MCF 10A (cell line): ENCODE measurements around the gene RAB39B. TPM values are rescaled to one million over a fixed set of nuclear protein-coding genes. Genes with fewer than 3 reads are reported as not detected.

Experiments used
- BruUV-seq: library from RNA; stranded (reverse); fragments of 400-500 nt; replicated peaks from 2 replicates; lab custom pipeline; 2021; lab: Mats Ljungman, UMichigan
- CTCF ChIA-PET: fragments of 300-600 bp; sonication (Branson Sonifier 250); formaldehyde crosslinking; extraction: SDS; loops from one replicate; lab custom pipeline; 2021; ENCODE audit warnings: antibody characterized with exemption, inconsistent platforms; lab: Yijun Ruan, JAX
- POLR2A ChIA-PET: fragments of 300-600, 350-650 bp; sonication (Branson Sonifier 250); formaldehyde crosslinking; extraction: SDS; loops from one replicate; lab custom pipeline; 2020; ENCODE audit warnings: antibody characterized with exemption, inconsistent platforms; lab: Yijun Ruan, JAX
- DNase-seq: peaks from one replicate; pipeline ENCODE4 v3.0.0-alpha.2; 2018; ENCODE audit not compliant: unreplicated experiment
- H3K27ac Mint-ChIP-seq: one replicate; pipeline ENCODE4 v1.8.0; 2022; ENCODE audit warnings: mild to moderate bottlenecking, low read depth, mixed read lengths; ENCODE audit not compliant: unreplicated experiment
- H3K27me3 Mint-ChIP-seq: one replicate; pipeline ENCODE4 v1.8.0; 2022; ENCODE audit warnings: mixed read lengths; ENCODE audit not compliant: insufficient read depth, unreplicated experiment
- H3K36me3 Mint-ChIP-seq: one replicate; pipeline ENCODE4 v1.8.0; 2022; ENCODE audit warnings: mild to moderate bottlenecking, moderate library complexity, mixed read lengths; ENCODE audit not compliant: insufficient read depth, unreplicated experiment
- H3K4me1 Mint-ChIP-seq: one replicate; pipeline ENCODE4 v1.8.0; 2022; ENCODE audit warnings: mixed read lengths; ENCODE audit not compliant: insufficient read depth, unreplicated experiment
- H3K4me3 Mint-ChIP-seq: one replicate; pipeline ENCODE4 v1.8.0; 2022; ENCODE audit warnings: mild to moderate bottlenecking, moderate library complexity, mixed read lengths; ENCODE audit not compliant: unreplicated experiment
- H3K9me3 Mint-ChIP-seq: one replicate; pipeline ENCODE4 v1.8.0; 2022; ENCODE audit warnings: mixed read lengths; ENCODE audit not compliant: unreplicated experiment
- intact Hi-C: fragments of 100-400 bp; cut with micrococcal nuclease; formaldehyde crosslinking; loops from 2 replicates; pipeline ENCODE4 v1.14.1; 2022
- total RNA-seq: library from RNA; stranded (reverse); gene quantifications from 2 replicates; pipeline ENCODE4 v1.2.3, GENCODE V29; 2022
- TF ChIP-seq, protein P1 (sequence below): fragments of 200-600 bp; IDR thresholded peaks from one replicate; pipeline ENCODE4 v1.8.0; 2022; ENCODE audit warnings: antibody characterized with exemption, mild to moderate bottlenecking; ENCODE audit not compliant: unreplicated experiment

The RAB39B gene
- total RNA-seq, 1 experiment from 2014 or later = 5.0 TPM

DNA sequence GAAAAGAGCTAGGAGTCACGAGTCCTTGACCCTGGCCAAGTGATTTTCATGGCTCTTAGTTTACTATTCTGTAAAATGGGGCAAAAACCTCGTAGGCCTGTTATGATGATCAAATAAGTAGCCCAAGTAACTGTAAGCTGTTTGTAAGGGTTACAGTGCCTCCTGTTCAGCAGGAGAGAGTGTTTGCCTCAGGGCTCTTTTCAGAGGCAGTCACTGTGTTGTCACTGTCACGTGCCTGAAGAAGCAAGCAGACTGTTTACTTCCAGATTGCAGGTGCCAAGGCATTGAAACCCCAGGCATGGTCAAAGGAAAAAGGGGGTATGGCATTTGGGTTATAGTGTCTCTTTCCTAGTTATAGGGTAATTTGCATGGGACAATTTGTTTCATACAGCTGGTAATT is 4.5 kb downstream of the RAB39B start:
- DNase-seq = no peak
- Mint-ChIP-seq H3K36me3 (peaks cover 7% of the 10 kb centered on the region), H3K27ac (no peak overlapping the region), H3K4me3 (no peak overlapping the region), H3K4me1 (no peaks in the 10 kb centered on the region), H3K27me3 (no peaks in the 10 kb centered on the region), H3K9me3 (peaks cover 14% of the 10 kb centered on the region)
- intact Hi-C loops = loop anchor here (5.0 kb wide), 1 partner anchor 42 kb away; the partner anchor contains the start of gene VBP1
- no TSS peak for BruUV-seq
- POLR2A ChIA-PET = no interaction called here
- CTCF ChIA-PET = interaction anchor here (0.6 kb wide), 2 partner anchors 177 to 179 kb away, joined by 3 read pairs; no protein-coding TSS in a partner anchor
- TF ChIP-seq, protein P1, sequence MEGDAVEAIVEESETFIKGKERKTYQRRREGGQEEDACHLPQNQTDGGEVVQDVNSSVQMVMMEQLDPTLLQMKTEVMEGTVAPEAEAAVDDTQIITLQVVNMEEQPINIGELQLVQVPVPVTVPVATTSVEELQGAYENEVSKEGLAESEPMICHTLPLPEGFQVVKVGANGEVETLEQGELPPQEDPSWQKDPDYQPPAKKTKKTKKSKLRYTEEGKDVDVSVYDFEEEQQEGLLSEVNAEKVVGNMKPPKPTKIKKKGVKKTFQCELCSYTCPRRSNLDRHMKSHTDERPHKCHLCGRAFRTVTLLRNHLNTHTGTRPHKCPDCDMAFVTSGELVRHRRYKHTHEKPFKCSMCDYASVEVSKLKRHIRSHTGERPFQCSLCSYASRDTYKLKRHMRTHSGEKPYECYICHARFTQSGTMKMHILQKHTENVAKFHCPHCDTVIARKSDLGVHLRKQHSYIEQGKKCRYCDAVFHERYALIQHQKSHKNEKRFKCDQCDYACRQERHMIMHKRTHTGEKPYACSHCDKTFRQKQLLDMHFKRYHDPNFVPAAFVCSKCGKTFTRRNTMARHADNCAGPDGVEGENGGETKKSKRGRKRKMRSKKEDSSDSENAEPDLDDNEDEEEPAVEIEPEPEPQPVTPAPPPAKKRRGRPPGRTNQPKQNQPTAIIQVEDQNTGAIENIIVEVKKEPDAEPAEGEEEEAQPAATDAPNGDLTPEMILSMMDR = no peak

GRCh38 chrX:155251391-155251790 is 12.9 kb downstream of the RAB39B start:
- Mint-ChIP-seq H3K4me1 (no peaks in the 10 kb centered on the region), H3K27me3 (no peaks in the 10 kb centered on the region), H3K9me3 (peaks cover 16% of the 10 kb centered on the region), H3K4me3 (no peak overlapping the region), H3K27ac (no peak overlapping the region), H3K36me3 (no peaks in the 10 kb centered on the region)
- CTCF ChIA-PET = interaction anchor here (0.6 kb wide), 1 partner anchor 270 kb away, joined by 3 read pairs; no protein-coding TSS in a partner anchor
- POLR2A ChIA-PET = no interaction called here
- TF ChIP-seq, protein P1 = no peak
- intact Hi-C loops = no loop called here
- no peak for DNase-seq
- BruUV-seq = no TSS peak

DNA sequence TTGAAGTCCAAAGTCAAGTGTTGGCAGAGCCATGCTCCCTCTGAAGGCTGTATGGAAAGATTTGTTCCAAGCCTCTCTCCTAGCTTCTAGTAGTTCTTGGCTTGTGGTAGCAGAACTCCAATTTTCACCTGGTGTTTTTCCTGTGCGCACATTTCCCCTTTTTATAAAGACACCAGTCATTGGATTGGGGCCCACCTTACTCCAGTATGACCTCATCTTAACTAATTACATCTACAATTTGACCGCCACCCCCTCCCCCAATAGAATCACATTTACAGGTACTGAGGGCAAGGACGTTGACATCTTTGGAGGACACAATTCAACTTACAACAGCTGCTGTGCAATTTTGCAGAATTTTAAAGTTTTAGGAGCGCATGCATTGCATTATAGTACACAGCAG is 16.8 kb downstream of the RAB39B start:
- intact Hi-C loops = no loop called here
- Mint-ChIP-seq H3K9me3 (peaks cover 13% of the 10 kb centered on the region), H3K27me3 (no peaks in the 10 kb centered on the region), H3K27ac (no peak overlapping the region), H3K36me3 (no peaks in the 10 kb centered on the region), H3K4me3 (no peak overlapping the region), H3K4me1 (no peaks in the 10 kb centered on the region)
- TF ChIP-seq, protein P1 = no peak
- CTCF ChIA-PET = interaction anchor here (0.5 kb wide), 1 partner anchor 249 kb away, joined by 3 read pairs; no protein-coding TSS in a partner anchor
- no peak for DNase-seq
- BruUV-seq = no TSS peak
- POLR2A ChIA-PET = no interaction called here

DNA sequence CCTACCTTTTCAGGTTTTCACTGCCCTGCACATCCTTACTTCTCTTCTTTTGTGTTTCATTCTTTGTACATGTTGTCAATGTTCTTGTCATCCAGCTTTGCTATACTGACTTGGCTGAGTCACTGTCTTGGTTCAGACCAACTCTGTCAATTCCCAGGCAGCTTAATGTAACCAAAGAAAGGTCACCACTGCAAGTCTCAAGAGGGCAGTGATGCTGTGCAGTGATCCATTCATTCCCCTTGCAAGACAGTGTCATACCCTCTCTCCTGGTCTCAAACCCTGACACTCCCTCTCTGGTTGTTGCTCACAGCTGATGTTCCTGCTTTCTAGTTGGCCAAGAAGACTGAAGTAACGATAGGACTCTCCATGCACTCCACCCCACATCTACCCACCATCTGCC is 17.5 kb downstream of the RAB39B start:
- ChIA-PET POLR2A (no interaction called here), CTCF (no interaction called here)
- intact Hi-C loops = no loop called here
- H3K9me3 Mint-ChIP-seq = peaks cover 13% of the 10 kb centered on the region
- TF ChIP-seq, protein P1 = no peak
- no peak overlapping the region for H3K27ac Mint-ChIP-seq
- H3K36me3 Mint-ChIP-seq = no peaks in the 10 kb centered on the region
- no peaks in the 10 kb centered on the region for H3K27me3 Mint-ChIP-seq
- H3K4me3 Mint-ChIP-seq = no peak overlapping the region
- DNase-seq = no peak
- no peaks in the 10 kb centered on the region for H3K4me1 Mint-ChIP-seq
- no TSS peak for BruUV-seq
